ENCODE data around the gene ATAD5.
"Not testable (repeated sequence)": the region's sequence is repeated elsewhere in the genome, so short reads cannot be mapped to it uniquely, and the experiment has no call there.

Gene ATAD5

GRCh38 chr17:30917050-30917449 lies 85.3 kb downstream of the ATAD5 start:
- Mint-ChIP-seq H3K27me3 (peaks cover 19% of the 10 kb centered on the region), H3K27ac (no peak overlapping the region)

GRCh38 chr17:30920282-30920681 lies 88.5 kb downstream of the ATAD5 start:
- Mint-ChIP-seq H3K9me3 (no peaks in the 10 kb centered on the region), H3K4me1 (ENCODE audit: low read depth) (peaks cover 13% of the 10 kb centered on the region), H3K4me3 (no peak overlapping the region), H3K36me3 (ENCODE audit: low read depth) (no peaks in the 10 kb centered on the region), H3K27ac (no peak overlapping the region), H3K27me3 (peaks cover 34% of the 10 kb centered on the region)

More at GRCh38 chr17:30917050-30917449, 85.3 kb downstream of the ATAD5 start:
- no peak overlapping the region for H3K4me3 Mint-ChIP-seq
- H3K9me3 Mint-ChIP-seq: no peaks in the 10 kb centered on the region
- peaks cover 7% of the 10 kb centered on the region for H3K4me1 Mint-ChIP-seq (ENCODE audit: low read depth)
- H3K36me3 Mint-ChIP-seq (ENCODE audit: low read depth): no peaks in the 10 kb centered on the region

- Mint-ChIP-seq H3K27ac (no peak overlapping the region), H3K9me3 (no peaks in the 10 kb centered on the region), H3K4me1 (ENCODE audit: low read depth) (peaks cover 13% of the 10 kb centered on the region), H3K4me3 (peak overlapping the region; percentile 68), H3K27me3 (peaks cover 41% of the 10 kb centered on the region), H3K36me3 (ENCODE audit: low read depth) (no peaks in the 10 kb centered on the region)
These were observed 89.1 kb downstream of the ATAD5 start for GRCh38 chr17:30920683-30921543.

- no peaks in the 10 kb centered on the region for H3K36me3 Mint-ChIP-seq (ENCODE audit: low read depth)
These were observed 89.9 kb downstream of the ATAD5 start, which contains the start of gene ADAP2 for GRCh38 chr17:30921544-30922196. TSS of gene ADAP2 (plus strand) at chr17:30921945. CDS start at chr17:30922015, 70 bp downstream.

GRCh38 chr17:30922235-30923030 lies 90.7 kb downstream of the ATAD5 start:
- H3K4me3 Mint-ChIP-seq: peak overlapping the region; percentile 80
- no peaks in the 10 kb centered on the region for H3K36me3 Mint-ChIP-seq (ENCODE audit: low read depth)
- H3K4me1 Mint-ChIP-seq (ENCODE audit: low read depth): peaks cover 13% of the 10 kb centered on the region
- peaks cover 52% of the 10 kb centered on the region for H3K27me3 Mint-ChIP-seq
- H3K9me3 Mint-ChIP-seq: no peaks in the 10 kb centered on the region
- no peak overlapping the region for H3K27ac Mint-ChIP-seq

More at GRCh38 chr17:30921544-30922196, 89.9 kb downstream of the ATAD5 start, which contains the start of gene ADAP2:
- peaks cover 13% of the 10 kb centered on the region for H3K4me1 Mint-ChIP-seq (ENCODE audit: low read depth)
- no peaks in the 10 kb centered on the region for H3K9me3 Mint-ChIP-seq
- peak within 1 kb of the TSS; percentile 80 for H3K4me3 Mint-ChIP-seq
- H3K27ac Mint-ChIP-seq: no peak within 1 kb of the TSS
- H3K27me3 Mint-ChIP-seq: peaks cover 47% of the 10 kb centered on the region

- Mint-ChIP-seq H3K36me3 (ENCODE audit: low read depth) (no peaks in the 10 kb centered on the region), H3K4me1 (ENCODE audit: low read depth) (peaks cover 13% of the 10 kb centered on the region), H3K27ac (no peak overlapping the region), H3K27me3 (peaks cover 50% of the 10 kb centered on the region), H3K9me3 (no peaks in the 10 kb centered on the region), H3K4me3 (no peak overlapping the region)
These were observed 92.6 kb downstream of the ATAD5 start for GRCh38 chr17:30924341-30924740.

- Mint-ChIP-seq H3K4me3 (no peak overlapping the region), H3K36me3 (ENCODE audit: low read depth) (no peaks in the 10 kb centered on the region), H3K4me1 (ENCODE audit: low read depth) (peaks cover 8% of the 10 kb centered on the region), H3K9me3 (no peaks in the 10 kb centered on the region), H3K27me3 (peaks cover 35% of the 10 kb centered on the region), H3K27ac (no peak overlapping the region)
These were observed 94.8 kb downstream of the ATAD5 start for GRCh38 chr17:30926516-30926915.

- Mint-ChIP-seq H3K4me3 (no peak overlapping the region), H3K27ac (no peak overlapping the region), H3K4me1 (ENCODE audit: low read depth) (peaks cover 3% of the 10 kb centered on the region), H3K9me3 (no peaks in the 10 kb centered on the region), H3K36me3 (ENCODE audit: low read depth) (no peaks in the 10 kb centered on the region), H3K27me3 (peaks cover 29% of the 10 kb centered on the region)
These were observed 96.0 kb downstream of the ATAD5 start for GRCh38 chr17:30927756-30928155.

GRCh38 chr17:30928584-30928983 lies 96.8 kb downstream of the ATAD5 start:
- Mint-ChIP-seq H3K36me3 (ENCODE audit: low read depth) (no peaks in the 10 kb centered on the region), H3K9me3 (no peaks in the 10 kb centered on the region), H3K27me3 (peaks cover 26% of the 10 kb centered on the region), H3K4me1 (ENCODE audit: low read depth) (no peaks in the 10 kb centered on the region), H3K27ac (no peak overlapping the region), H3K4me3 (no peak overlapping the region)

- Mint-ChIP-seq H3K9me3 (no peaks in the 10 kb centered on the region), H3K4me1 (ENCODE audit: low read depth) (no peaks in the 10 kb centered on the region), H3K27me3 (peaks cover 24% of the 10 kb centered on the region), H3K36me3 (ENCODE audit: low read depth) (no peaks in the 10 kb centered on the region), H3K27ac (no peak overlapping the region), H3K4me3 (no peak overlapping the region)
These were observed 97.4 kb downstream of the ATAD5 start for GRCh38 chr17:30929081-30929633.

- H3K4me3 Mint-ChIP-seq; H3K27ac Mint-ChIP-seq; H3K9me3 Mint-ChIP-seq; H3K36me3 Mint-ChIP-seq (ENCODE audit: low read depth); H3K4me1 Mint-ChIP-seq (ENCODE audit: low read depth): not testable (repeated sequence)
- peaks cover 19% of the 10 kb centered on the region for H3K27me3 Mint-ChIP-seq
These were observed 98.1 kb downstream of the ATAD5 start for GRCh38 chr17:30929861-30930260.

GRCh38 chr17:30930495-30930894 lies 98.7 kb downstream of the ATAD5 start:
- H3K27me3 Mint-ChIP-seq: peaks cover 16% of the 10 kb centered on the region
- H3K36me3 Mint-ChIP-seq (ENCODE audit: low read depth): no peaks in the 10 kb centered on the region
- no peaks in the 10 kb centered on the region for H3K4me1 Mint-ChIP-seq (ENCODE audit: low read depth)
- no peak overlapping the region for H3K4me3 Mint-ChIP-seq
- H3K9me3 Mint-ChIP-seq: no peaks in the 10 kb centered on the region
- H3K27ac Mint-ChIP-seq: no peak overlapping the region

- not testable (repeated sequence) for H3K27me3 Mint-ChIP-seq; H3K4me1 Mint-ChIP-seq (ENCODE audit: low read depth); H3K9me3 Mint-ChIP-seq; H3K4me3 Mint-ChIP-seq; H3K27ac Mint-ChIP-seq; H3K36me3 Mint-ChIP-seq (ENCODE audit: low read depth)
These were observed 99.8 kb downstream of the ATAD5 start for GRCh38 chr17:30931582-30931981.

- H3K36me3 Mint-ChIP-seq (ENCODE audit: low read depth): no peaks in the 10 kb centered on the region
- no peak overlapping the region for H3K4me3 Mint-ChIP-seq
- no peaks in the 10 kb centered on the region for H3K27me3 Mint-ChIP-seq
- no peaks in the 10 kb centered on the region for H3K9me3 Mint-ChIP-seq
- H3K4me1 Mint-ChIP-seq (ENCODE audit: low read depth): peaks cover under 1% of the 10 kb centered on the region
- no peak overlapping the region for H3K27ac Mint-ChIP-seq
These were observed 102.2 kb downstream of the ATAD5 start for GRCh38 chr17:30933966-30934365.

Data from stimulated activated naive CD8-positive, alpha-beta T cell treated with anti-CD3 and anti-CD28 coated beads, Interleukin-15, Interleukin-2, amounts not matched to agents 100 ng/mL and 50 ng/mL, for 24 hours (primary cell).